ENCODE measurements around the gene SIPA1L3.

Gene SIPA1L3

GRCh38 chr19:38151242-38151641 is 244.2 kb downstream of the SIPA1L3 start:
- Histone ChIP-seq H3K4me2 (no peak overlapping the region), H3K9ac (no peak overlapping the region), H3K36me3 (ENCODE audit: insufficient read depth) (no peaks in the 10 kb centered on the region), H3K27ac (no peak overlapping the region), H4K20me1 (ENCODE audit: insufficient read depth) (no peaks in the 10 kb centered on the region), H3K4me1 (ENCODE audit: low read depth, poor library complexity, severe bottlenecking) (no peaks in the 10 kb centered on the region), H3K79me2 (ENCODE audit: insufficient read depth, low read depth) (no peaks in the 10 kb centered on the region), H2AFZ (ENCODE audit: low read depth) (no peak overlapping the region), H3K27me3 (ENCODE audit: insufficient read depth, low read depth) (no peaks in the 10 kb centered on the region), H3K4me3 (IDR thresholded peaks at IDR 0.05; ENCODE audit: insufficient read depth, low read depth, low read length) (no peak overlapping the region)
- no peak for TF ChIP-seq CTCF (conservative IDR thresholded peaks at IDR 0.05; ENCODE audit: low read depth, low read length)

DNA sequence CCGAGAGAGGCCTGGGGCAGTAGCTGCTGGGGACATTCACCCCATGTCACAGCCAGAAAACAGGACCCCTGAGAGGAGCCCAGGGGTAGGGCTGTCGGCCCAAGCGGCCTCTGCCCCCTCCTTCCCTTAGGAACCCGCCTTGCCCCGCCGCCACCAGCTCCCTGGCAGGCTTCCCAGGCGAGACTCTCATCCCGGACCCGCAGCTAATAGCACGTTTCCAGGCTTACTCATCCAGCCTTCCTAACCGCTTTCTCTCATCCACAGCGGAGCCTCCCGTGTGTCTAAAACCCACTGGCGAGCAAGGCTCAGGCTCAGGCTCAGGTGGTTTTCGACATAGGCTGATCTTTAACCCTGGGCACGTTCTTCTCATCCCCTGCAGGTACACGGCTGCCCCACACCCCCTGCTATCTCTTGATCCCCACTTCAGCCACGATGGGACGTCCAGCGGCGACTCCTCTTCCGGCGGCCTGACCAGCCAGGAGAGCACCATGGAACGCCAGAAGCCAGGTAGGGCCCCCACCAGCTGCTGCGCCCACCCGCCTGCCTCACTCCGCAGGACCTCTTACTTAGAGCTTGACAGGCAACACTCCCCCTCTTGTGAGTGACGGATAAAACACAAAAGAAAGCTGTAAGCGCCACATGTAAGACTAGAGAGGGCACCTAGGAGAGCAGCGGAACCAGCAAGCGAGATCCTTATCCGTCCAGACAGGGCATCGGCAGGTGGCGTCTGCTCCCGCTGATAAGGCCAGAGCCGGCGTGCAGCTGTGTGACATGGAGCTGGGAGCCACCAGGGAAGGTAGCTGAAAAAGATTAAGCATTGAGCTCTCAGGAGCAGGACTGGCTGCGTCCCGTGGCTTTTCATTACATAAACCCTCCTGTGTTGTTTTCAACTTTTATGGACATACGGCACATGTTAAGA is 245.7 kb downstream of the SIPA1L3 start:
- Histone ChIP-seq H2AFZ (ENCODE audit: low read depth) (no peak overlapping the region), H3K4me1 (ENCODE audit: low read depth, poor library complexity, severe bottlenecking) (no peaks in the 10 kb centered on the region), H3K9ac (no peak overlapping the region), H3K4me3 (IDR thresholded peaks at IDR 0.05; ENCODE audit: insufficient read depth, low read depth, low read length) (no peak overlapping the region), H3K36me3 (ENCODE audit: insufficient read depth) (no peaks in the 10 kb centered on the region), H4K20me1 (ENCODE audit: insufficient read depth) (no peaks in the 10 kb centered on the region), H3K79me2 (ENCODE audit: insufficient read depth, low read depth) (no peaks in the 10 kb centered on the region), H3K27ac (no peak overlapping the region), H3K4me2 (no peak overlapping the region), H3K27me3 (ENCODE audit: insufficient read depth, low read depth) (no peaks in the 10 kb centered on the region)
- no peak for TF ChIP-seq CTCF (conservative IDR thresholded peaks at IDR 0.05; ENCODE audit: low read depth, low read length)

GRCh38 chr19:38155453-38155852 is 248.4 kb downstream of the SIPA1L3 start:
- no peaks in the 10 kb centered on the region for H3K36me3 ChIP-seq (ENCODE audit: insufficient read depth)
- TF ChIP-seq CTCF (conservative IDR thresholded peaks at IDR 0.05; ENCODE audit: low read depth, low read length) = no peak
- no peak overlapping the region for H3K9ac ChIP-seq
- no peak overlapping the region for H3K27ac ChIP-seq
- no peaks in the 10 kb centered on the region for H3K4me1 ChIP-seq (ENCODE audit: low read depth, poor library complexity, severe bottlenecking)
- H4K20me1 ChIP-seq (ENCODE audit: insufficient read depth) = no peaks in the 10 kb centered on the region
- H2AFZ ChIP-seq (ENCODE audit: low read depth) = no peak overlapping the region
- no peak overlapping the region for H3K4me3 ChIP-seq (IDR thresholded peaks at IDR 0.05; ENCODE audit: insufficient read depth, low read depth, low read length)
- H3K79me2 ChIP-seq (ENCODE audit: insufficient read depth, low read depth) = no peaks in the 10 kb centered on the region
- H3K4me2 ChIP-seq = no peak overlapping the region
- H3K27me3 ChIP-seq (ENCODE audit: insufficient read depth, low read depth) = no peaks in the 10 kb centered on the region

DNA sequence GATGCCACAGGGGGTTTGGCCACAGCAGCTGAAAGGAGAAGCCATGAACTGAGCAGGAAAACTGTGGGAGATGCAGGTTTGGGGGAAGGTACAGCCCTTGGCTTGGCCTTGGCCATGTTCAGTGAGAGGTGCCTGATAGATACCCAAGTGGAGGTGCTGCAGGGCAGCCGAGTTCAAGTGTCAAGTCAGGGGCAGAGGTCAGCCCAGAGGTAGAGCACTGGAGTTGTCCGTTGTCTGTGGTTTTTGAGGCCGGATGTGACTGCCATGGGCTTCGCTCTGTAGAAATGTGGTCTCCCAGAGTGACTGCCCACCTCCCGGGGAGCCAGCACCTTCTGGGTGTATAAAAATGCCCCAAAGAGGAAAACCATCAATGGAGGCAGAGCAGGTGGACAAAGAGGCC is 251.7 kb downstream of the SIPA1L3 start:
- no peaks in the 10 kb centered on the region for H3K79me2 ChIP-seq (ENCODE audit: insufficient read depth, low read depth)
- no peak overlapping the region for H3K9ac ChIP-seq
- no peak overlapping the region for H3K4me3 ChIP-seq (IDR thresholded peaks at IDR 0.05; ENCODE audit: insufficient read depth, low read depth, low read length)
- no peak overlapping the region for H2AFZ ChIP-seq (ENCODE audit: low read depth)
- H3K4me1 ChIP-seq (ENCODE audit: low read depth, poor library complexity, severe bottlenecking) = no peaks in the 10 kb centered on the region
- H4K20me1 ChIP-seq (ENCODE audit: insufficient read depth) = no peaks in the 10 kb centered on the region
- H3K27ac ChIP-seq = no peak overlapping the region
- no peak for TF ChIP-seq CTCF (conservative IDR thresholded peaks at IDR 0.05; ENCODE audit: low read depth, low read length)
- no peaks in the 10 kb centered on the region for H3K27me3 ChIP-seq (ENCODE audit: insufficient read depth, low read depth)
- no peaks in the 10 kb centered on the region for H3K36me3 ChIP-seq (ENCODE audit: insufficient read depth)
- no peak overlapping the region for H3K4me2 ChIP-seq

Measured in KMS-11 (cell line).